Measurements from ENCODE around the gene CCDC9.

CCDC9 gene

GRCh38 chr19:47255879-47256692, at the start of gene CCDC9:
Gene CCDC9, plus strand, starts transcription at chr19:47256525. Its CDS starts 1,876 bp downstream, at chr19:47258401.
- DNase-seq (ENCODE audit: low read depth in 1 of 2, low spot score in 1 of 2) = peak; percentile 80 to 97
- TF ChIP-seq JUND (IDR thresholded peaks at IDR 0.05; ENCODE audit: low read depth) = no peak
- in situ Hi-C loops (cut with HindIII; ENCODE audit: low pct_unique_long_range_greater_than_20kb, low sequenced_read_pairs) = no loop called here

GRCh38 chr19:47209319-47210179, 46.8 kb upstream of the CCDC9 start:
- DNase-seq (ENCODE audit: low read depth in 1 of 2, low spot score in 1 of 2) = no peak
- TF ChIP-seq JUND (IDR thresholded peaks at IDR 0.05; ENCODE audit: low read depth) = no peak
- in situ Hi-C loops (cut with HindIII; ENCODE audit: low pct_unique_long_range_greater_than_20kb, low sequenced_read_pairs) = no loop called here

GRCh38 chr19:47210180-47210490, 46.2 kb upstream of the CCDC9 start:
- no peak for TF ChIP-seq JUND (IDR thresholded peaks at IDR 0.05; ENCODE audit: low read depth)
- no peak for DNase-seq (ENCODE audit: low read depth in 1 of 2, low spot score in 1 of 2)
- in situ Hi-C loops (cut with HindIII; ENCODE audit: low pct_unique_long_range_greater_than_20kb, low sequenced_read_pairs) = no loop called here

DNA sequence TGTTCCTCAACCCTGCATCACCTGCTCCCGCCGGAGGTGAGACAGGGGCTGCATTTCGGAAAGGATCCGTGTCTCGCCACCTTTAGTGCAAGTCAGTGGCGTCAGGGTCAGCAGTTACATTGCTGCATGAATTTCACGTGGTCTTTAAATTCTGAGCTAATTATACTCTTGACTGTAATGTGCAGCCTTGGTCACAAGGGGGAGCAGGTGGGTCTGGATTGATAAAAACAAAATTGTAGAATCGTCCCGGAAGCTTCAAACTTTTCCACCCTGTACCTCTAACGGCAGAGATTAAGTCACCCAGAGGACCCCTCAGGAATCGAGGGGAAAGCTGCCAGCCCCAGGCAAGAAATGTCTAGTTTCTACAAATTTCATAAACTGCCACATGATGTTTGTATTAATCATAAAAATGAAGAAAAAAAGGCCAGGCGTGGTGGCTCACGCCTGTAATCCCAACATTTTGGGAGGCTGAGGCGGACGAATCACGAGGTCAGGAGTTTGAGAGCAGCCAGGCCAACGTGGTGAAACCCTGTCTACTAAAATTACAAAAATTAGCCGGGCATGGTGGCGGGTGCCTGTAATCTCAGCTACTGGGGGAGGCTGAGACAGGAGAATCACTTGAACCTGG, 45.5 kb upstream of the CCDC9 start:
- in situ Hi-C loops (cut with HindIII; ENCODE audit: low pct_unique_long_range_greater_than_20kb, low sequenced_read_pairs) = no loop called here
- no peak for TF ChIP-seq JUND (IDR thresholded peaks at IDR 0.05; ENCODE audit: low read depth)
- peak in 1 of 2 experiments; percentile 76 for DNase-seq (ENCODE audit: low read depth in 1 of 2, low spot score in 1 of 2)

DNA sequence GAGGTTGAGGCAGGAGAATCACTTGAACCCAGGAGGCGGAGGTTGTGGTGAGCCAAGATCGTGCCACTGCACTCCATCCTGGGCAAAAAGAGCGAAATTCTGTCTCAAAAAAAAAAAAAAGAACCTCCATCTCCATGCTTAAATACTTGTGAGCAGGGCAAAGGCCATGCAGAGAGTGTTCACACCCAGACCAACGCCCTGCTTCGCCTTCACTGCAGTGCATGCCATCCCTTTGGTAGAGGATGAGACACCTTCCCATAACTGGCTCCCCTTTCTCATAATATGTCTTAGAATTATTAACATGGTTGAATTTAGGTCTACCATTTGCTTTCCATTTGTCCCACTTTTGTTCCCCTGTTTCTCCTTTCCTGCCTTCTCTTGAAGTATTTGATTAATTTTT, 40.7 kb upstream of the CCDC9 start:
- in situ Hi-C loops (cut with HindIII; ENCODE audit: low pct_unique_long_range_greater_than_20kb, low sequenced_read_pairs) = no loop called here
- DNase-seq (ENCODE audit: low read depth in 1 of 2, low spot score in 1 of 2) = no peak
- TF ChIP-seq JUND (IDR thresholded peaks at IDR 0.05; ENCODE audit: low read depth) = no peak

GRCh38 chr19:47221080-47221841, 35.1 kb upstream of the CCDC9 start:
- in situ Hi-C loops (cut with HindIII; ENCODE audit: low pct_unique_long_range_greater_than_20kb, low sequenced_read_pairs) = no loop called here
- TF ChIP-seq JUND (IDR thresholded peaks at IDR 0.05; ENCODE audit: low read depth) = no peak
- no peak for DNase-seq (ENCODE audit: low read depth in 1 of 2, low spot score in 1 of 2)

DNA sequence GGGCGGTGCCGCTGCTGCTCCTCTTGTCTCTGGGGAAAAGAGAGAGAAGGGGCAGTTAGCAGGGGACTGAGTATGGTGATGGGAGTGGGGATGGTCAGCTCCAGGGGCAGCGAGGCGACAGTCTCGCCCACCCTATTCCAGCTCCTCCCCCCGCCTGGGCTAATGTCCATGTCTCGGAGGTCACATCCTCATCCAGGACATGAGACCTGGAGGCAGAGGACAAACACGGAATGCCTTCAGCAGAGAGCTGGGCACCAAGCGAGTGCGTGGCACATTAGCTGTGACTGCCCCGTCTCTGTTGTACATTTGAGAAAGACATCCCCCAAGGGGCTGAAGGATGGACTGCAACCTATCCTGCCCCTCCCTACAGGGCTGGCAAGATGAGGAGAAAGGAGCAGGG, 34.4 kb upstream of the CCDC9 start:
- in situ Hi-C loops (cut with HindIII; ENCODE audit: low pct_unique_long_range_greater_than_20kb, low sequenced_read_pairs) = no loop called here
- TF ChIP-seq JUND (IDR thresholded peaks at IDR 0.05; ENCODE audit: low read depth) = no peak
- no peak for DNase-seq (ENCODE audit: low read depth in 1 of 2, low spot score in 1 of 2)

- in situ Hi-C loops (cut with HindIII; ENCODE audit: low pct_unique_long_range_greater_than_20kb, low sequenced_read_pairs) = no loop called here
- TF ChIP-seq JUND (IDR thresholded peaks at IDR 0.05; ENCODE audit: low read depth) = no peak
- peak; percentile 85 to 88 for DNase-seq (ENCODE audit: low read depth in 1 of 2, low spot score in 1 of 2)
These were observed 30.4 kb upstream of the CCDC9 start for GRCh38 chr19:47225746-47226425.

GRCh38 chr19:47226426-47227351, 29.6 kb upstream of the CCDC9 start:
- in situ Hi-C loops (cut with HindIII; ENCODE audit: low pct_unique_long_range_greater_than_20kb, low sequenced_read_pairs) = no loop called here
- no peak for TF ChIP-seq JUND (IDR thresholded peaks at IDR 0.05; ENCODE audit: low read depth)
- peak in 1 of 2 experiments; percentile 84 for DNase-seq (ENCODE audit: low read depth in 1 of 2, low spot score in 1 of 2)

DNA sequence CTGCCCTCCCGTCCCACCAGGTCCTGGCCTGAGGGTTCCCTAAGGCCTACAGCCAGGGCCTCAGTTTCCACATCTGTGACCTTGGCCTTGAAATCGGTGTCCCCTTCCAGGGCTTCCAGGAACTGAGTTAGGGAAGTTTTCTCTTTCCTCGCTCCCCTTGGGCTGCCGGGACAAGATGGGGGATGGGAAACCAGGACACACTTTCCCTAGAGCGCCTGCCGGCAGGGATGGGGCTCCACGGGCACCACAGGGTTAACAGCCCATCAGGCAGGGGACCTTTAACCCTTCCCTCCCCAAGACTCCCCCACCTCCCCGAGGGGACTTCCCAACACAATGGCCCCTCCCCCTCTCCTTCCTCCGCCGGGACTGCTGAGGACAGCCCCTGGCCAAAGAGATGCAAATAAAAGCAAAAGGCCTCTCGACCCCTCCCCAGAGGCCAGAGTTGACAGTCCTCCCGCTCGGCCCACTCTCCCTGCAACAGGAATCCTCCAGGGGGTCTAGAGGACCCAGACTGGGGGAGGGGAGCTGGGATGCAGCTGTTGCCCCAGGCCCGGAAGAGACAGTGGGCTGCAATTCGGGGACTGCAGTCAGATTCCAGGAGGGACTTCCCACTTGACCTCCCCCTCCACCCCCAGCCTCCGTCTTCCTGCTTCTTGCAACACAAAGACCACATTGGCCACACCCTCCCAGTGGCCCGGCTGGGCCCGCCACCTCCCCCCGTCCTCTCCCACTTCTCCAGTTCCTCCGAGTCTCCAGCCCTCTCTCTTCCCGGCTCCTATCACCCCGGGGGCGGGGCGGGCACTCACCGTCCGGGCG, 28.8 kb upstream of the CCDC9 start:
- peak in 1 of 2 experiments; percentile 88 for DNase-seq (ENCODE audit: low read depth in 1 of 2, low spot score in 1 of 2)
- in situ Hi-C loops (cut with HindIII; ENCODE audit: low pct_unique_long_range_greater_than_20kb, low sequenced_read_pairs) = no loop called here
- no peak for TF ChIP-seq JUND (IDR thresholded peaks at IDR 0.05; ENCODE audit: low read depth)
